Vagina (tissue), 2 donors: ENCODE measurements around the gene PRSS16. TPM values are rescaled to one million over a fixed set of nuclear protein-coding genes. Genes with fewer than 3 reads are reported as not detected.

ENCODE experiments used
- DNase-seq, 2 donors: peaks; one replicate each; pipeline ENCODE4 v3.0.0-alpha.2; 2017; ENCODE audit errors: extremely low spot score in 2 of 2
- H3K27ac ChIP-seq: fragments of 200-600 bp; sonication (generic); one replicate; pipeline ENCODE4 v1.5.1; 2019
- H3K27me3 ChIP-seq: fragments of 200-600 bp; sonication (generic); one replicate; pipeline ENCODE4 v1.5.1; 2019
- H3K36me3 ChIP-seq, 2 donors: fragments of 200-600 bp; sonication (generic); one replicate each; pipeline ENCODE4 v1.5.1; 2017 to 2019
- H3K4me1 ChIP-seq: fragments of 200-600 bp; sonication (generic); one replicate; pipeline ENCODE4 v1.5.1; 2019
- H3K4me3 ChIP-seq, 2 donors: fragments of 200-600 bp; sonication (generic); 1 replicate in 1 of 2; 2 replicates in 1 of 2; pipeline ENCODE4 v1.5.1; 2016 to 2019
- H3K9me3 ChIP-seq: fragments of 200-600 bp; sonication (generic); one replicate; pipeline ENCODE4 v1.5.1; 2019
- CTCF ChIP-seq, 3 experiments: fragments of 450-650 bp in 2 of 3; fragments of 200-600 bp in 1 of 3; sonication (generic) in 1 of 3; IDR thresholded peaks; one replicate each; pipeline ENCODE4 v1.5.1; 2017 to 2019; ENCODE audit warnings: antibody characterized with exemption in 3 of 3, mild to moderate bottlenecking in 2 of 3, moderate library complexity in 2 of 3
- POLR2A ChIP-seq, 2 donors: fragments of 450-650 bp; IDR thresholded peaks; one replicate each; pipeline ENCODE4 v1.6.1; 2017; ENCODE audit warnings: antibody characterized with exemption in 2 of 2, mild to moderate bottlenecking in 2 of 2, moderate library complexity in 2 of 2
- POLR2AphosphoS5 ChIP-seq, 2 donors: sonication (generic); formaldehyde crosslinking; IDR thresholded peaks; one replicate each; pipeline ENCODE4 v1.9.0; 2017; ENCODE audit warnings: antibody characterized with exemption in 2 of 2, mild to moderate bottlenecking in 2 of 2, low read depth in 1 of 2; ENCODE audit not compliant: insufficient read depth in 1 of 2
- intact Hi-C: fragments of 100-400 bp; cut with DNase I; formaldehyde crosslinking; loops from one replicate; pipeline ENCODE4 v1.15.1; 2023
- total RNA-seq: library from RNA; depleted of rRNA; stranded (reverse); fragments of >200 nt; gene quantifications from one replicate; pipeline ENCODE4 v1.2.3, GENCODE V29; 2016

Gene PRSS16
- total RNA-seq, 1 donor from 2014 or later: 1.2 TPM

GRCh38 chr6:27242589-27243265 lies 4.8 kb upstream of the PRSS16 start:
- TF ChIP-seq CTCF (IDR thresholded peaks at IDR 0.05) (no peak), POLR2A (IDR thresholded peaks at IDR 0.05) (no peak), POLR2AphosphoS5 (IDR thresholded peaks at IDR 0.05; ENCODE audit: insufficient read depth in 1 of 2, low read depth in 1 of 2) (no peak)
- DNase-seq: no peak
- no peaks in the 10 kb centered on the region for H3K9me3 ChIP-seq
- H3K27me3 ChIP-seq: no peaks in the 10 kb centered on the region
- intact Hi-C loops: no loop called here
- no peak overlapping the region for H3K27ac ChIP-seq
- no peak overlapping the region for H3K4me3 ChIP-seq
- peaks cover under 1% of the 10 kb centered on the region for H3K4me1 ChIP-seq
- H3K36me3 ChIP-seq: no peaks in the 10 kb centered on the region

DNA sequence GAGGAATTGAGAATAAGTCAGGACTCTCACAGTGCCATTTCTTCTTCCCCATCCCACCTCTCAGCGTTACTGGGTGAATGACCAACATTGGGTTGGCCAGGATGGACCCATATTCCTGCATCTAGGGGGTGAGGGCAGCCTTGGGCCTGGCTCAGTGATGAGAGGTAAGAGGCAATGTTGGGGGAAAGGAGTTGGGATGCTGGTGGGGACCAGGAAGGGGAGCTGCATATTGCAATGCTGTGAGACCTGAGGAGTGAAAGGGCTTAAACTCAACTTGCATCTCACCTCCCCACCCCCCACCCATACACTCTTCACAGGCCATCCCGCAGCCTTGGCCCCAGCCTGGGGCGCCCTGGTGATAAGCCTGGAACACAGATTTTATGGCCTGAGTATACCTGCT lies 1.3 kb downstream of the PRSS16 start:
- Histone ChIP-seq H3K4me1 (peaks cover 19% of the 10 kb centered on the region), H3K27me3 (peaks cover 4% of the 10 kb centered on the region), H3K4me3 (no peak overlapping the region), H3K27ac (no peak overlapping the region), H3K36me3 (no peaks in the 10 kb centered on the region), H3K9me3 (no peaks in the 10 kb centered on the region)
- TF ChIP-seq POLR2A (IDR thresholded peaks at IDR 0.05): no peak
- no peak for TF ChIP-seq POLR2AphosphoS5 (IDR thresholded peaks at IDR 0.05; ENCODE audit: insufficient read depth in 1 of 2, low read depth in 1 of 2)
- no peak for TF ChIP-seq CTCF (IDR thresholded peaks at IDR 0.05)
- intact Hi-C loops: no loop called here
- DNase-seq: no peak

DNA sequence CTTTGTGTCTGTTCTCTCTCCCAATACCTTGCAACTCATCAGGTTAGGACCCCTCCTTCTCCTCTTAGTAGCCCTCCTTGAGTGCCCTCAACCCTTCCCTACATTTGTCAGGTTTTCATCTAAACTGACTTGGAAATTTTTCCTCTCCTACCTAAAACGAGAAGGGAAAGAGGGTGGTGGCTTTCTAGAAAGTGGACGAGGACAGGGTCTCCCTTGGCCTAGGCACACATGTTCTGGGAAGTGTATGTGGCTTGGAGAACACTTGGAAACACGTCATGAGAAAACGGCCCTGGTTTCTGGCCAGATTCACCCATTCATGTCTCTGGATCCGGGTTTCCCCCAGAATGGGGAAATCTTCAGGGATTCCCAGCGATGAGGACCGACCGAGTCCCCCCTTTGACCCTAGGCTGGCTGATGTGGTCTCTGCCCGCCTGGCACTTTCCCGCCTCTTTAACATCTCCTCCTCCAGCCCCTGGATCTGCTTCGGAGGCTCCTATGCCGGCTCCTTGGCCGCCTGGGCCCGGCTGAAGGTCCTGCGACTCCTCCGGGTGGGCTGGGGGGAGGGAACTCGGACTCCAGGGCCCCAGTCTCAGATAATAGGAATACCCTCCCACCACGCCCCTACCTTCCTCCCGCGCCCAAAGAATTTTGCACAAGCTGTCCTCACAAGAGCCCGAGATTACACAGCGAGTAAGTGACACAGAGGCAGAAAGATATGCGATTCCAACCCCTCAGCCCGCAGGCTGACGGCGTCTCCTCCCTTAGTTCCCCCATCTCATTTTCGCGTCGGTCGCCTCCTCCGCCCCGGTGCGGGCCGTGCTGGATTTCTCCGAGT lies 3.0 kb downstream of the PRSS16 start:
- intact Hi-C loops: no loop called here
- Histone ChIP-seq H3K9me3 (no peaks in the 10 kb centered on the region), H3K27me3 (peaks cover 4% of the 10 kb centered on the region), H3K36me3 (no peaks in the 10 kb centered on the region), H3K4me3 (peak overlapping the region; percentile 31 to 45), H3K27ac (peak overlapping the region; percentile 24), H3K4me1 (peaks cover 19% of the 10 kb centered on the region)
- DNase-seq: no peak
- no peak for TF ChIP-seq POLR2AphosphoS5 (IDR thresholded peaks at IDR 0.05; ENCODE audit: insufficient read depth in 1 of 2, low read depth in 1 of 2)
- no peak for TF ChIP-seq CTCF (IDR thresholded peaks at IDR 0.05)

GRCh38 chr6:27251112-27251605 lies 3.7 kb downstream of the PRSS16 start:
- intact Hi-C loops: no loop called here
- H3K36me3 ChIP-seq: no peaks in the 10 kb centered on the region
- TF ChIP-seq CTCF (IDR thresholded peaks at IDR 0.05) (no peak), POLR2A (IDR thresholded peaks at IDR 0.05) (no peak), POLR2AphosphoS5 (IDR thresholded peaks at IDR 0.05; ENCODE audit: insufficient read depth in 1 of 2, low read depth in 1 of 2) (no peak)
- no peak for DNase-seq
- peak overlapping the region; percentile 24 for H3K27ac ChIP-seq
- no peaks in the 10 kb centered on the region for H3K9me3 ChIP-seq
- peaks cover 4% of the 10 kb centered on the region for H3K27me3 ChIP-seq
- peaks cover 19% of the 10 kb centered on the region for H3K4me1 ChIP-seq
- peak overlapping the region; percentile 31 to 45 for H3K4me3 ChIP-seq
